ENCODE results near the gene VEGFB.

The VEGFB gene

DNA sequence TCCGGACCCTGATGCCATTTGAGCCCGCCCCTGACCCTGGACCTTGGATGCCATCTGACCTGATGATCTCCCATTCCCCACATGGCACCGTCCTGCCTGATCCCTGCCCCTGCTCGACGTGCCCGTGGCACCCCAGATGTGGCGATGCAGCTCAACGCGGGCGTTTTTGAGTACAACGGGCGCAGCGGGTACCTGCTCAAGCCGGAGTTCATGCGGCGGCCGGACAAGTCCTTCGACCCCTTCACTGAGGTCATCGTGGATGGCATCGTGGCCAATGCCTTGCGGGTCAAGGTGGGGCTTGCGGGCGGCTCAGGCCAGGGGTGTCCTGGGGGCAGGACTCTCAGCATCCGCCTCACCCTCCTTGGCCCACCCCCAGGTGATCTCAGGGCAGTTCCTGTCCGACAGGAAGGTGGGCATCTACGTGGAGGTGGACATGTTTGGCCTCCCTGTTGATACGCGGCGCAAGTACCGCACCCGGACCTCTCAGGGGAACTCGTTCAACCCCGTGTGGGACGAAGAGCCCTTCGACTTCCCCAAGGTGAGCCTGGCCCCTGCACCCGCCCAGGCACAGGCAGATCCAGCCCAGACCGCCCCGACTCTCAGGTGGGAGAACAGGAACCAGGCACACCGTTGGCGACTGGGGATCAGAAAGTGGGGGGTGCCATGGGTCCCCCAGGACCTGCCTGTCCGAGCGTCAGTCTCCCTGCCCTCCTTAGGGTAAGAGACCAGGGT lies 28.1 kb downstream of the VEGFB start:
- DNase-seq (ENCODE audit: low spot score): no peak

DNA sequence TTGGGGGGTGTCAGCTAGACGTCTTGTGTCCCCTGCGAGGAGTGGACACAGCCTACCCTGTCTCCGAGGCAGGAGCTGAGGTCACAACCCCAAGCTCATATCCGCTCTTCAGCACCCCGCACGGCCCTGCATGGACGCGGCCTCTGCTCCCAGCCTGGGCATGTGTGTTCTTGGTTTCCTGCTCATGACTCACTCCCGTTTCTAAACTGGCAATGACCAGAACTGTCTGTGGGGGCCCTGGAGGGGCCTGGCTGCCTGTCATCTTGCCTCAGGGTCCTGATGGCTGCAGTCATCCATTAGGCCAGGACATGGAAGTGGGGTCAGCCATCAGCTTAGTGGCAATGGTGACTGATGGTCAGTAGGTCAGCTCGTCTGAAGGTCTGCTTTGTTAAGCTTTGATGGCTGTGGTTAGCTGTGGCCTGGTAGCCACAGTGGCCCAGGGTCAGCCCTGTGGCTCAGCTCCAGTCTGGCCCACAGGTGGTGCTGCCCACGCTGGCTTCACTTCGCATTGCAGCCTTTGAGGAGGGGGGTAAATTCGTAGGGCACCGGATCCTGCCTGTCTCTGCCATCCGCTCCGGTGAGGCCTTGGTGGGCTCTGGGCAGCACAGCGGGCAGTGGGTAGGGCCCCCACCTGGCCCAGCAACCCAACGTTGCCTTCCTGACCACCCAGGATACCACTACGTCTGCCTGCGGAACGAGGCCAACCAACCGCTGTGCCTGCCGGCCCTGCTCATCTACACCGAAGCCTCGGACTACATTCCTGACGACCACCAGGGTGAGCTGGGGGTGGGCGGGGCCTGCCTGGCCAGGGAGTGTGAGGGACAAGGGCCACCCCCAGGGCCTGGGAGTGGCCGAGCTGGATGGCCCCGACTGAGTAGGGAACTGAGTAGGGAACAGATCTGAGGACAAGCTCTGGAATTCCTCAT lies 28.9 kb downstream of the VEGFB start:
- peak; percentile 37 for DNase-seq (ENCODE audit: low spot score)

DNA sequence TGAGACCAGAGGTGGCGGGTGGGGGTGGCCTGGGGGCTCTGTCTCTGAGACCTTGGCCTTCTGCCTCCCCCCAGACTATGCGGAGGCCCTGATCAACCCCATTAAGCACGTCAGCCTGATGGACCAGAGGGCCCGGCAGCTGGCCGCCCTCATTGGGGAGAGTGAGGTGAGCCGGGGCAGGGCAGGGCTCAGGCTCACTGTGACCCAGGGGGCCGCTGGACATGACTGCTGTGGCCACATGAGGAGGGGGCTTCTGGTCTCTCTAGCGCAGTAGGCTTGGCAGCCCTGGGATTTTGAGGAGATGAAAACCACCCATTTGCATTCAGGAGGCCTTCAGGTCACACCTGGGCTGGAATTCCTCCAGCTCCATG lies 29.5 kb downstream of the VEGFB start:
- DNase-seq (ENCODE audit: low spot score): no peak

DNA sequence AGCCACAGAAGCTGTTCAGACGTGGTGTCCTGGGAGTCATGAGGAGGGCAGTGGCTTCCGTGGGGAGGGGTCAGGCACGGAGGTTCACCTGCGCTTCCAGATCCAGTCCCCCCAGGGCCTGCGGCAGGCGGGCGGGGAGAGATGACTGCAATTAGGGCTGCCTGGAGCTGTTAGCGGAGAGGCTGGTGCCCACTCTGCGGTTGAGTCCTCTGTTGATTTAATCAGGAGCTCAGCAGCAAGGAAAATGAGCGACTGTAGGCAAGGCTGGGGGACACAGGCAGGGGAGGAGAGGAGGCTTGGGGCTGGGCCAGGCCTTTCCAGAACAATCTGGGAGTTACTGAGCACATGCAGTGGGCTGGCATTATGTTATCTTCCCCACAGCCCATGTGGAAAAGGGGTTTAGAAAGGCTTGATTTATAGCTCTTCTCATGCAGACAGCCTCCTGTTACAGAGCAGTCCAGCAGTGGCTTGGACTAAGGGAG lies 30.0 kb downstream of the VEGFB start:
- DNase-seq (ENCODE audit: low spot score): no peak

DNA sequence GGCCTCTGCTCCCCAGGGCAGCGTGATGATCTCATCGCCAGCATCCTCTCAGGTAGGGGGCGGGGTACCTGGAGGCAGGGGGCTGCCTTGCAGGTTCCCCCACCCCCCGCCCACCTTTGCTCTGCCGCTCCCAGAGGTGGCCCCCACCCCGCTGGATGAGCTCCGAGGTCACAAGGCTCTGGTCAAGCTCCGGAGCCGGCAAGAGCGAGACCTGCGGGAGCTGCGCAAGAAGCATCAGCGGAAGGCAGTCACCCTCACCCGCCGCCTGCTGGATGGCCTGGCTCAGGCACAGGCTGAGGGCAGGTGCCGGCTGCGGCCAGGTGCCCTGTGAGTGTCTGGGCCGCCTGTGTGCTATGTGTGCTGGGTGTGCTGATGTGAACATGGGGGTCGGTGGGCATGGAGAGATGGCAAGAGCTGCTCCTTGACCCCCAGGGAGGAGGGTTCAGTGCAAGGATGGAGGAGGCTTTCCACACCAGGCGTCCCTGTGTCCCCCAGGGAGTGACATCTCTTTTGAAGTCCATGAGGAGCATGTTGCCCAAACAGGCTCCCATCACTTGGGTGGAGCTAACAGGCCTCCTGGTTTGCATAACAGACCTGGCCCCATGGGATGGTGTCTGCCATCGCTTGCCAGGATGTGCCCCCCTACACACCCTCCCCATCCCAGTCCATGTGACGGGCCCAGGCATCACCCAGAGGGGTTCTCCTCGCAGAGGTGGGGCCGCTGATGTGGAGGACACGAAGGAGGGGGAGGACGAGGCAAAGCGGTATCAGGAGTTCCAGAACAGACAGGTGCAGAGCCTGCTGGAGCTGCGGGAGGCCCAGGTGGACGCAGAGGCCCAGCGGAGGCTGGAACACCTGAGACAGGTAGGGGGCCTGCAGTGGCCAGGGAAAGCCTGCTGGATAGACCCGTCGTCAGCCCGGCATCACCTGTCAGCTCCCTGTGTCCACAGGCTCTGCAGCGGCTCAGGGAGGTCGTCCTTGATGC lies 31.1 kb downstream of the VEGFB start:
- DNase-seq (ENCODE audit: low spot score): no peak

DNA sequence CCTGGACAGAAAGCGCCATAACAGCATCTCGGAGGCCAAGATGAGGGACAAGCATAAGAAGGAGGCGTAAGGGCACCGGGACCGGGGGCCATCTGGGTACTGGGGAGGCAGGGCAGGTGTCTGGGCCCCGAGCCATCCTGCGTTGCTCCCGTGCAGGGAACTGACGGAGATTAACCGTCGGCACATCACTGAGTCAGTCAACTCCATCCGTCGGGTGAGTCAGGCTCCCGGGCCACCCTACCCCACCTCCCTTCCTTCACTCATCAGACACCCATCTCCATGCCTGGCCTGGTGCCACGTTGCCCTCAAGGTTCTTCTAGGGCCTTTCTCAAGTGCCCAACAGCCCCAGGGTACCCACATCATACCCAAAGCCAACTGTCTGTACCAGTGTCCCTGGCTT lies 32.0 kb downstream of the VEGFB start:
- no peak for DNase-seq (ENCODE audit: low spot score)

DNA sequence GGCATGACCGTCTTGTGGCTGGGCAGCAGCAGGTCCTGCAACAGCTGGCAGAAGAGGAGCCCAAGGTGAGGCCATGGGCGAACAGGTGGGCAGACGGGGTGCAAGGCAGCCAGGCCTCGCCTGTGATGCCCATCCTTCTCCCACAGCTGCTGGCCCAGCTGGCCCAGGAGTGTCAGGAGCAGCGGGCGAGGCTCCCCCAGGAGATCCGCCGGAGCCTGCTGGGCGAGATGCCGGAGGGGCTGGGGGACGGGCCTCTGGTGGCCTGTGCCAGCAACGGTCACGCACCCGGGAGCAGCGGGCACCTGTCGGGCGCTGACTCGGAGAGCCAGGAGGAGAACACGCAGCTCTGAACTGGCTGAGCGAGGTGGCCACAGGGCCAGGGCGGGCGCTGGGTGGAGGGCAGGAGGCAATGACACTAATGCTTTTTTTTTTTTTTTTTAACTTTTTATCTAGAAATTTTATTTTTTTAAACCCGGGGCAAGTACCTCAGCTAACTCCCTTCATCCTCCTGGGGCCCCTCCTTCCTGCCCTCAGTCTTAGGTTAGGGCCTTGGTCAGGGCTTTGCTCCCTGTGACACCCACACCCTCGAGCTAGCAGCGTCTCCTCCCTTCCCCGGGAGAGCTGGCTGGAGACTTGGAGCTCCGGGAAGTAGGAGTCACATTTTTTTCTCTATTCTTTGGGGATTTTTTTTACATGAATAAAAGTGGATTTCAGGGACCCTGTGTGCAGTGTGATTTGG lies 33.0 kb downstream of the VEGFB start:
- DNase-seq (ENCODE audit: low spot score): no peak

DNA sequence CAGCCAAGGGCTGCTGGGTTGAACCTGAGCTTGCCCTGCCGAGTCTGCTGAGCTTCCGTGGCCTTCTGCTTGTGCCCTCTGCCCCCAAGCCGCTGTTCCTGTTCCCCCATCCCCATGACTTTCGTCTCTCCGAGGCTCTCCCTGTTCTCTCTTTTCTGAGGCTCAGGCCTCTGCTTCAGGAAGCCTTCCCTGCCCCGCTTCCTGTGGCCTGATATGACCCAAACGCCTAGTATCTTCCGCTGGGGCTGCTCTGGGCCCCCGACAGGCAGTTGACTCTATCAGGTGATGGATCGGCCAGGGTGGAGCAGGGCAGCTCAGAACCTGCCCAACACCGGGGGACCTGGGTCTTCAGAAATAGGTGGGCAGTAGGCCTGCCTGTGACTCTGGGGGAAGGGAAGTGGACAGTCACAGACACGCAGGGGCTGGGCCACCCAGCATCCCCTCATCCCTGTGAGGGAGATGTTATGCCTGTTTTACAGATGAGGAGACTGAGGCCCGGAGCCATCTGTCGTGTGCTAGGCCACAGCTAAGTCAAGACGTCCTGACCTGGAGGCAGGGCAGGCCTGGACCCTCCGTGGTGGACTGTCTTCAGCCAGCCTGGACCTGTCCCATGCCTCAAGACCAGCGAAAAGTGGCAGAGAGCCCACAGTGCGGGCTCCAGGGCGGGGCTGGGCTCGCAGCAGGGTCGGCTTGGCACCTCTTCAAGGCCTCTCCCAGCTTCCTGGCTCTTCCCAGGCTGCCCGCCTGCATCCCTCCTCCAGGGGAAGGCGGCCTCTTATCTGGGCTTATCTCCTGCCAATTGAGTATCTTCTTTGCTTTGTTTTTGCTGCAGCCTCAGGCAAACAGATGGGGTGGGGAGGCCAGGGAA lies 33.9 kb downstream of the VEGFB start:
- no peak for DNase-seq (ENCODE audit: low spot score)

DNA sequence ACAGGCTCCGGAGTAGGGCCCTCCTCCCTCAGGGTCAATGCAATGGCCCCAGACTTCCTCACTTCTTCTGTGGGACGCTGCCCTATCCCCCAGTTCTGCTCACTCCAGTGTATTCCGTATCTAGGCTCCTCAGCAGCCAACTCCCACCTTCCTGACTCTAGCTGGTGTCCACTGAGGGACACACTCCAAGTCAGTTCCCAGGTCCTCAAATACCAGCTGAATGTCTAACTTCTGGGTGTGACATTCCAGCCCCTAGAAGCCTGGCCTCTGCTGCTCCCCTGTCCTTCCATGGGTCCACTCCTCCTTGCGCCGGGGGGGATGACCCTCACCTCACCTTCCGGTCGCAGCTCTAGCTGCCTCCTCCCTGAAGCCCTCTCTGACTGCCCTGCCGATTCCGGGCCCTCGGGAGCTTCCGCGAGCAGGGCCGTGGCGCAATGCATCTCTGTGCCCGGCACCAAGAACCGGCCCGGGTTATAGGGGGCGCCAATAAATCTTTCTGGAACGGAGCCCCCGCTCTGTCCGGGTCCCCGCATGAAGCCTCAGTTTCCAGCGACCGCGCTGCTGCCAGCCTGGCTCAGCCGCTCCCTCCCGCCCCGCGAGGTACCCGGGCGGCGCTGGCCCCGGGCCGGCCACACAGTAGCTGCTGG lies 34.6 kb downstream of the VEGFB start:
- no peak for DNase-seq (ENCODE audit: low spot score)

DNA sequence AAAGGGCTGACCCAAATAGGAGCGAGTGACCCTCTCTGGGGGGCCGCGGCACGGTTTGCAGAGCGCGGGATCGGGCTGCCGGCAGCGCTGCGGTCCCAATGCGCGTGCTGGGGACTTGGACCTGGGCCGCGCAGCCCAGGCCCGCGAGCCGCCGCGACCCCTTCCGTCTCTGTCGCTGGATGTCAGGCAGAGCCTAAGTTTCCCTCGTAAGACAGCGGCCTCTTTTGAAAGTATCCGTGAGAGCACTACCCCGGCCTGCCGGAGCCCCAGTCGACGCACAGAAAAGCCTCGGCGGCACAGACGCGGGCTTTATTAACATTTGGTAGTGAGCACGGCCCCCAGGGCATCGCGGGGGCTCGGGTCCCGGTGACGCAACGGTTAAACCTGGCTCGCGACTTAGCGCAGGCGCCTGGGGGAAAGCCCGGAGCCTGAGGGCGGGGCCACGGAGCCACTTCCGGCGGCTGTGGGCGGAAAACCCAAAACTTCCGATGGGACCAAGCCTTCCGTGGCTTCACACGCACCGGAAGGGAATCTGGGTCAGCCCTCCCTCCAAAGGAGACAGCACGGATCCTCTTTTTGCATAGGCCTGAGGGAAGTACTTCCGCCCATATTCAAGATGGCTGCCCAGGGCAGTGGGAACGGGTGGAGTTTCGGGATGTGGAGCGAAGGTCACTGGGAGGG lies 35.3 kb downstream of the VEGFB start:
- peak; percentile 94 for DNase-seq (ENCODE audit: low spot score)

DNA sequence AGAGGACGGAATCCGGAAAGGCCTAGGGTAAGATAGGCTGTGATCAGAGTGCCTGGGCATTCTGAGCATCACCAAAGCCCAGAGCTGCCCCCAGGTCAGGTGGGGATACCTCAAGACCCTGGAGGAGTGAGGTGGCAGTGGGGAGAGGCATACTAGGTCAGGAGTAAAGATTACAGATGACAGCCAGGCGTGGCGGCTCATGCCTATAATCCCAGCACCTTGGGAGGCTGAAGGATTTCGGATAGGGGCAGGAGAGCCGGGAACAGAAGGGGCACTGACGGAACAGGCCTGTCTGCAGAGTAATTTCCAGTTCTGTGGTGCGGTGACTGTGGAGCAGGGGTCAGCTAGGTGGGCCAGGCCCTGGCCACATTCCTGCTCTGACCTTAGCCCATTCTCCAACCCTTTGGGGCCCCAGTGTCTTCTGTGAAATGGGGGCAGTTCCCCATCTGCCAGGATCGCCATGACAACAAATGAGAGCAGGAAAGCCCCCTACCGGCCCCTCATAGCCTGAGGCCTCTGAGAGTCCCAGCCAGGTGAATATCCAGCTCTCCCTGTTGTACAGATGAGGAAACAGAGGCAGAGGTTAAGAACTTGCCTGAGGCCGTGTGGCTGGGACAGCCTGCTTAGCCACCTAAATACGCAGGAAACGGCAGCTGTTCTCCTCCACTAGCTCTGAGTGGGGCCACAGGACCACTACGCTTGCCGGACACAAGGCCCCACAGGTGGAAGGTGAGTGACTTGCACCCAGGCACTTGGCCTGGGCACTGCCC lies 40.8 kb downstream of the VEGFB start:
- DNase-seq (ENCODE audit: low spot score): no peak

DNA sequence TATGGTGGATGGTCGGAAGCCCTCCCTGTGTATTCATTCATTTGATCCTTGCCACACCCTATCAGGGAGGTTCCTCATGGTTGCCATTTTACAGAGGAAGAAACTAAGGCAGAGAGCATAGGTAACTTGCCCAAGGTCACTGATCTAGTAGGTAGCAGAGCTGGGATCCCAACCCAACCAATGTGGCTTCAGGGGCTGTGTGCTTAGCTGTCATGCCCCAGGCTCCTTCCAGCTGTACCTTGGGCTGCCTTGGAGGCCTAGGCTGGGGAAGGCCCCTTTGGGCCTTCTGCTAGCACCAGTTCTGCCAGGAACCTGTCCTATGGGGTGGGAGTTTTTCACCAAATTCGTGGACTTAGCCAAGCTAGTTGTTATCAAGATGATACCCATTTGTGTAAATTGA lies 41.5 kb downstream of the VEGFB start:
- DNase-seq (ENCODE audit: low spot score): no peak

DNA sequence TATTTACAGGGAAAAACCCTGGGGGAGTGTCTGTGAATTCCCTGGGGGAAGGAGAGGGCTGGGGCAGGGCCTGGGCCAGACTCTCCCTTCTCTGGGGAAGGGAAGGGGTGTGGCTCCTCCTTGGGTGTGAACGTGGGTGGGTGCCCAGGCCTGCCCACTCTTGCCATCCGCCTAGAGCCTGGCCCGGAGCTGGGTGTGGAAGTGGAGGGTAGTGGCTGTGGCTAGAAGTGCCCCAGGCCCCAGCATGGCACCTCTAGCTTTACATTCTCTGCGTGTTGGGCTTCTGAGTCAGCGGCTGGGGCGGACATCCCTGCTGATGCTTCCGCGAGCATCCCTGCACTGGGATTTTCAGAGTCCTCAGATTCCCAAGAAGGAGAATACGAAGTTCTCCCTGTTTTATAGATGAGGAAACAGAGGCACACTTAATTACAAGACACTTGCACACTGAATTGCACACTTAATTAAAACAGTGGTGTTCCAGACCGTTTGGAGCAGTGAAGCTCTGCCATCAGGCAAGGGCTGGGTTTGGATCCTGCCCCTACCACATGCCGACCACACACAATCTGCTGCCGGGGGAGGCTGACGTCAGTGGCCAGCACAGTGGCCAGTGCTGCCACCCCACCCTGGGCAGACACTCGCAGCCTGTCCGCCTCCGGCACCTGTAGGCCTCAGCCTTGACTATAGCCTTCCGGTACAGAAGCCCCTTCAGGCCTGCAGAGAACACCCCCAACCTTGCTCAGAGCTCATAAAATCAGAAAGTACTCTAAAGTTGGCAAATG lies 42.5 kb downstream of the VEGFB start:
- DNase-seq (ENCODE audit: low spot score): no peak

DNA sequence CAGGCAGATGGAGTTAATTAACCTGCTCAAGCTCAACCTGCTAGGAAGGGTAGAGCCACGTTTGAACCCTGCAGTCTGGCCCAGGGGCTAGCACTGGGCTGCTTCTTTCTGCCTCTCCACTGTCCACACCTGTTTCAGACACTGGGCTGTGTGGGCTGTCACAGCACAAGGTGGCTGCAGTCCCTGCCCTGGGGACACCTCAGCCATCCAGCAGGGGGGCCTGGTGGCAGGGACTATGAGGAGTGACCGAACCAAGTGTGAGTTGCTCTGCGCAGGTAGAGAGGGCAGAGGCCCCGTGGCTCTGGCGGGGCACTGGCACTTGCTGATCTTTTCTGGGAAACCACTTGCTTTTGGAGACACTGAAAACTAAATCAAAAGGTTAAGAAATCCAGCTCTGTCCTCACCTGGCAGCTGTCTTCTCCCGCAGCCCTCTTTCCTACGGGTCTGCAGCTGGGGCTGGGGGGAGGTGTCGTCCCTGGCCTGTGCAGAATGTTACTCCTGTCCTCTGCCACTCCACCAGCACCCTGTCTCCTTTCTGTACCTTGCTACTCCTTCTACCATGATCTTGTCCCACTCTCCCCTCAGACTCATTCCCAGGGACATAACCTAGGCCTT lies 44.3 kb downstream of the VEGFB start:
- no peak for DNase-seq (ENCODE audit: low spot score)

DNA sequence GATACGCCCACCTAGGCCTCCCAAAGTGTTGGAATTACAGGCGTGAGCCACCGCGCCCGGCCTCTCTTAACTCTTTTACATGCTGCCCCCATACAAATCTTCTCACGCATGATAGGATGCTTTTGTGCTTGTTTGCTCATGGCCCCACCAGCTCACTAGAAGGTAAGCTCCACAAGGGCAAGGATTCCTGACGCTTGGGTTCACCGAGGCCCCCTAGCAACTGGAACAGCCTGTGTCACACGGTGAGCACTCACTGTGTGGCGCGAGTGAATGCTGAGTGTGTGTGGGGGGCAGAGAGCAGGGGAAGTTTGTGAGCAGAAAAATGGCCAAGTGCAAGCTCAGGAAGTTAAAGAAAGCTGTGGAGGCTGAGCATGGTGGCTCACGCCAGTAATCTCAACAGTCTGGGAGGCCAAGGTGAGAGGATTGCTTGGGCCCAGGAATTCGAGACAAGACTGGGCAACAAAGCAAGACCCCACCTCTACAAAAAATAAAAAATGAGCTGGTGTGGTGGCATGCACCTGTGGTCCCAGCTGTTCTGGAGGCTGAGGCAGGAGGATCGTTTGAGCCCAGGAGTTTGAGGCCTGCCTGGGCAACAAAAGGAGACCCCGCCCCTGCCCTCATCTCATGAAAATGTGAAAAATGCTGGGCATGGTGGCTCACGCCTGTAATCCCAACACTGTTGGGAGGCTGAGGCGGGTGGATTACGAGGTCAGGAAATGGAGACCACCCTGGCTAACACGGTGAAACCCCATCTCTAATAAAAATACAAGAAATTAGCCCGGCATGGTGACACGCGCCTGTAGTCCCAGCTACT lies 47.8 kb downstream of the VEGFB start:
- no peak for DNase-seq (ENCODE audit: low spot score)

DNA sequence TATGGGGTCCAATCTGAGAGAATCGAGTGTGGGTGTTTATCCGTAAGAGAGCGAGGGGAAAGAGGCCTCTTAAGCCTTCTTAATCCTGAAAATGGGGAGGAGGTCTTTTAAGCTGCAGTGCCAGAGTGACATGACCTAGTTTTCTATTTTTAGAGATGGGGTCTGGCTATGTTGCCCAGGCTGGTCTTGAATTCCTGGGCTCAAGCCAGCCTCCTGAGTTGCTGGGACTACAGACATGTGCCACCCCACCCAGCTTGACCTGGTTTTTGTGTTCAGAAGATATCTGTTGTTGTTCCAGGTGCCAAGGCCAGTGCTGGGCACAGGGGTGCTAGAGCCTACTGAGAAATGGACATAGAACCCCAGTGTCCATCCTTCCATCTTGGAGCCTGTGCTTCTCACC lies 48.7 kb downstream of the VEGFB start:
- DNase-seq (ENCODE audit: low spot score): no peak

Data from AG08396 (cell line).